ENCODE data around the gene KRABD2.

The KRABD2 gene

GRCh38 chr17:8417806-8418205 is 41.3 kb upstream of the KRABD2 start:
- H3K36me3 ChIP-seq, result peaks cover 18% of the 10 kb centered on the region
- H3K27me3 ChIP-seq, result no peaks in the 10 kb centered on the region
- H3K27ac ChIP-seq, result peak overlapping the region; percentile 97
- peaks cover 86 to 97% of the 10 kb centered on the region in 2 experiments for H3K4me1 ChIP-seq (ENCODE audit: control insufficient read depth in 1 of 2, insufficient read depth in 1 of 2, low read depth in 1 of 2, low read length in 1 of 2)
- no peaks in the 10 kb centered on the region for H3K9me3 ChIP-seq
- peak; percentile 71 for TF ChIP-seq CTCF (IDR thresholded peaks at IDR 0.05)
- H3K4me3 ChIP-seq (ENCODE audit: low read depth in 1 of 2, low read length in 1 of 2), result peak overlapping the region; percentile 85 to 99

GRCh38 chr17:8413938-8414337 is 37.4 kb upstream of the KRABD2 start:
- Histone ChIP-seq H3K9me3 (no peaks in the 10 kb centered on the region), H3K27me3 (no peaks in the 10 kb centered on the region), H3K36me3 (peaks cover 5% of the 10 kb centered on the region), H3K4me3 (ENCODE audit: low read depth in 1 of 2, low read length in 1 of 2) (peak overlapping the region; percentile 85 to 99), H3K27ac (peak overlapping the region; percentile 97), H3K4me1 (ENCODE audit: control insufficient read depth in 1 of 2, insufficient read depth in 1 of 2, low read depth in 1 of 2, low read length in 1 of 2) (peaks cover 76 to 87% of the 10 kb centered on the region in 2 experiments)
- TF ChIP-seq CTCF (IDR thresholded peaks at IDR 0.05), result no peak

GRCh38 chr17:8413328-8413727 is 36.8 kb upstream of the KRABD2 start:
- no peak for TF ChIP-seq CTCF (IDR thresholded peaks at IDR 0.05)
- H3K27me3 ChIP-seq, result no peaks in the 10 kb centered on the region
- H3K9me3 ChIP-seq, result no peaks in the 10 kb centered on the region
- H3K27ac ChIP-seq, result peak overlapping the region; percentile 97
- peak overlapping the region; percentile 85 to 99 for H3K4me3 ChIP-seq (ENCODE audit: low read depth in 1 of 2, low read length in 1 of 2)
- peaks cover 75 to 81% of the 10 kb centered on the region in 2 experiments for H3K4me1 ChIP-seq (ENCODE audit: control insufficient read depth in 1 of 2, insufficient read depth in 1 of 2, low read depth in 1 of 2, low read length in 1 of 2)
- H3K36me3 ChIP-seq, result peaks cover 5% of the 10 kb centered on the region

GRCh38 chr17:8412089-8412488 is 35.6 kb upstream of the KRABD2 start:
- Histone ChIP-seq H3K4me1 (ENCODE audit: control insufficient read depth in 1 of 2, insufficient read depth in 1 of 2, low read depth in 1 of 2, low read length in 1 of 2) (peaks cover 68% of the 10 kb centered on the region in 2 experiments), H3K27me3 (no peaks in the 10 kb centered on the region), H3K4me3 (ENCODE audit: low read depth in 1 of 2, low read length in 1 of 2) (peak overlapping the region; percentile 85 to 99), H3K27ac (peak overlapping the region; percentile 97), H3K36me3 (peaks cover 5% of the 10 kb centered on the region), H3K9me3 (no peaks in the 10 kb centered on the region)
- TF ChIP-seq CTCF (IDR thresholded peaks at IDR 0.05), result no peak

GRCh38 chr17:8410883-8411238 is 34.4 kb upstream of the KRABD2 start:
- H3K4me1 ChIP-seq (ENCODE audit: control insufficient read depth in 1 of 2, insufficient read depth in 1 of 2, low read depth in 1 of 2, low read length in 1 of 2), result peaks cover 56% of the 10 kb centered on the region in 2 experiments
- no peaks in the 10 kb centered on the region for H3K27me3 ChIP-seq
- H3K4me3 ChIP-seq (ENCODE audit: low read depth in 1 of 2, low read length in 1 of 2), result peak overlapping the region in 1 of 2 experiments; percentile 52
- H3K27ac ChIP-seq, result peak overlapping the region; percentile 97
- peaks cover 4% of the 10 kb centered on the region for H3K36me3 ChIP-seq
- no peak for TF ChIP-seq CTCF (IDR thresholded peaks at IDR 0.05)
- H3K9me3 ChIP-seq, result no peaks in the 10 kb centered on the region
